ENCODE data around the gene FBXO27. TPM values are rescaled to one million over a fixed set of nuclear protein-coding genes. Genes with fewer than 3 reads are reported as not detected.

The FBXO27 gene
- total and polyA plus RNA-seq, 2 of the 8 experiments (the other 6 are each of a cell fraction or from before 2014, with no cell fraction given): 10.9 to 25.5 TPM

- TF ChIP-seq SP4 (IDR thresholded peaks at IDR 0.05; ENCODE audit: low read length): no peak; the same call in 1 of the 2 replicates
- TF ChIP-seq RXRA (IDR thresholded peaks at IDR 0.05; ENCODE audit: insufficient read depth, low read depth, low read length): no peak
- no peak for TF ChIP-seq SIX5 (IDR thresholded peaks at IDR 0.05; ENCODE audit: low read depth, low read length)
- TF ChIP-seq, protein P1, sequence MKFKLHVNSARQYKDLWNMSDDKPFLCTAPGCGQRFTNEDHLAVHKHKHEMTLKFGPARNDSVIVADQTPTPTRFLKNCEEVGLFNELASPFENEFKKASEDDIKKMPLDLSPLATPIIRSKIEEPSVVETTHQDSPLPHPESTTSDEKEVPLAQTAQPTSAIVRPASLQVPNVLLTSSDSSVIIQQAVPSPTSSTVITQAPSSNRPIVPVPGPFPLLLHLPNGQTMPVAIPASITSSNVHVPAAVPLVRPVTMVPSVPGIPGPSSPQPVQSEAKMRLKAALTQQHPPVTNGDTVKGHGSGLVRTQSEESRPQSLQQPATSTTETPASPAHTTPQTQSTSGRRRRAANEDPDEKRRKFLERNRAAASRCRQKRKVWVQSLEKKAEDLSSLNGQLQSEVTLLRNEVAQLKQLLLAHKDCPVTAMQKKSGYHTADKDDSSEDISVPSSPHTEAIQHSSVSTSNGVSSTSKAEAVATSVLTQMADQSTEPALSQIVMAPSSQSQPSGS (IDR thresholded peaks at IDR 0.05; ENCODE audit: low read length): no peak
- peak; percentile 59; the same call in 1 of the 2 replicates for TF ChIP-seq TBP (IDR thresholded peaks at IDR 0.05; ENCODE audit: low read depth, low read length)
- TF ChIP-seq SUZ12 (IDR thresholded peaks at IDR 0.05; ENCODE audit: low read length): no peak
- TF ChIP-seq EP300 (IDR thresholded peaks at IDR 0.05; ENCODE audit: borderline replicate concordance in 1 of 2, low read depth in 2 of 2, low read length in 2 of 2): no peak
- no peak for TF ChIP-seq KDM1A (IDR thresholded peaks at IDR 0.05; ENCODE audit: borderline replicate concordance, low read length)
- TF ChIP-seq EZH2 (IDR thresholded peaks at IDR 0.05; ENCODE audit: low read depth, low read length, severe bottlenecking): no peak
- TF ChIP-seq PHF8 (conservative IDR thresholded peaks at IDR 0.05; ENCODE audit: low read depth, low read length): peak; percentile 46; the same call in 1 of the 2 replicates
- TF ChIP-seq CEBPB (IDR thresholded peaks at IDR 0.05; ENCODE audit: low read depth, low read length): peak; percentile 55; the same call in 1 of the 2 replicates
- TF ChIP-seq CTCF (IDR thresholded peaks at IDR 0.05; ENCODE audit: control extremely low read depth in 1 of 3, insufficient read depth in 1 of 3, low read depth in 1 of 3, low read length in 3 of 3): no peak
These were observed 1.4 kb downstream of the FBXO27 start (continued) for GRCh38 chr19:39030854-39031367.

Measured in H1 (cell line).